T-helper 9 cell (primary cell): ENCODE data around the gene EPHA3.

Experiments
- DNase-seq: peaks from one replicate; pipeline ENCODE4 v3.0.0-alpha.2; 2020

The EPHA3 gene

DNA sequence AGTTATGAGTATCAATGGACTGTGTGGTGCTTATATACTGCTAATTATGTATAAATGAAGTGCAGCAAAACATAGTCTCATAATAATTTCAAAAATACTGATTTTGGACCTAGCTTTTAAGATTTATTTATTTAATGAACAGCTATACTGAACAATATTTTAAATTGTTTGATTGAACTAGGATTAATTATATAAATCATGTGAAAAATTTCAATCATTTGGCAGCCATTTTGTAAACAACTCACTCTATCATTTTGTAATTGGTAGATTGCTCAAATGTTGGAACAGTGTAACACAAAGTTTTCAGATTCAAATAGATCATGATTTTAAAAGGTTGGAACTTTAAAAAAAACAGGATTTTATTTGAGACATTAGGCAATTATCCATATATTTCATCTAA is 47.0 kb downstream of the EPHA3 start:
- DNase-seq, result no peak

- no peak for DNase-seq
Observed at GRCh38 chr3:89155811-89156210, 48.4 kb downstream of the EPHA3 start.

DNA sequence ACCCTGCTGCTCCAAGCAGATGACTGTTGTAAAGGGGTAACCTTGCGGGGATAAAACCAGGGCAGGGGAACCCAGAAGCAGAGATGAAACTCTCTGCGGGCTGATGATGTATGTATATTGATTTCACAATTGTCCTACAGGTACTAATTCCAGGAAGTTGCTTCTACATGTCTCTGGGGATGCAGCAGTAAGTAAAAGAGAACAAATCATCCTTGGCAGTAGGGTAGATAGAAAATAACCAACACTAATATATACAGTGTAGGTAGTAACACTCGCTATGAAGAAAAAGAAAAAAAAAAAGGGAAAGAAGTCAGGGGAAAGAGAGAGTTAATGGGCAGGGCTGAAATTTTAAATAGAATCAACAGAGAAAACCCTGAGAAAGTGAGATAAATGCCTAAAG is 50.2 kb downstream of the EPHA3 start:
- no peak for DNase-seq

GRCh38 chr3:89159605-89160004 is 52.2 kb downstream of the EPHA3 start:
- DNase-seq, result no peak

DNA sequence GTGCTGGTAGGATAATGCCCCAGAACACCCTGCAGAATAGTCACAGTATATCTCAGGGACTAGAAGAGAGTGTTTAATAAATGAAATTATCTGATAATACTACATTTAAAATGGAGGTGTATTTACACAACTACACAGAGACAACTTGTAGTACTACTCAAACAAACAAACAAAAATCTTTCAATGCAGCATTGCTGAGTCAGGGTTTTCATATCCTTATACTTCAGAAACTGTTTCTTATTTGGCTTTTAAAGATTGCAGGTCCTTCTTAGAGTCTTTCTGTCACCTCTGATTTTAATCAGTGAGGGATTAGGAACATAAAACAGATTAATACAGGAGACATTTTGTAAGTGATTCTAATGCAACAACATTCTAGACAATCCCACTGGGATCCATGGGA is 57.4 kb downstream of the EPHA3 start:
- DNase-seq, result no peak

GRCh38 chr3:89165636-89166263 is 58.3 kb downstream of the EPHA3 start:
- no peak for DNase-seq

DNA sequence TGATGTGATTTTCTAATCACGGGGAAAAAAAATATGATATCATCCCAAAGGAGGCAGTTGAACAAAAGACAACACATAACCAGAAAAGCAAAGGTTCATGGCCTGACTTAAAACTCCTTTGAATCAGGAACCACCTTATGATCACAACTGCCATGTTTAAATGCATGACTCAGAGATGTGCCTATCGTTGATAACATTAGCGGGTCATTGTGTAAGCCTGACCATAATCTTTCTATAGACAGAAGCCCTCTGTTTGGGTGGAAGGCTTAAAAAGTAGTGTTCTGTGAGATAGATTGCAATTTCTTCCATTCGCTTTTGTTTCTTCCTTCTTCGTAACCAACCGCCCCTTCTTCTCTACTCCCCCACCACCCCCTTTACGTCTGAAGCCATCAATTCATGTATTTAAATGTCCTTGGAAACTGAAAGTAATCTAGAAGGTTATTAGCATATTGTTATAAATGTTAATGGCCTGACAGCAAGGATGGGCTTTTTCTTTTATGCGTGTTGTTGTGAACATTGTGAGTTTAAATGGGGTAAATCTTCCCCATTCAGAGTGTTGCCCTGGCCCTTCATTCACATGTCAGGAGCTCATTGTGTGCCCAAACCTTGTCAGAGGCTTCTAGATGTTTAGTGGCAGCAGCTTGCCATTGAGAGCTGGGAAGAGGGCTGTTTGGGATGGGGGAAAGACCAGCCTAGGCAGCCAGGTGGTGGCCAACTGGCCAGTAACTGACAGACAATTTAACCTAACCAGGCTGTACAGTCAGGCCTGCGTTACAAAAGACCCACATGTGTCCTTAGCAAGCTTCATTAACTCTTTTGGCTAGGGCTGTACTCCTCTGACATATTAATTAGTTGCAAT is 64.5 kb downstream of the EPHA3 start:
- no peak for DNase-seq

- DNase-seq, result no peak
Observed at GRCh38 chr3:89173546-89173945, 66.1 kb downstream of the EPHA3 start.

GRCh38 chr3:89179355-89180001 is 72.1 kb downstream of the EPHA3 start:
- no peak for DNase-seq

GRCh38 chr3:89180334-89180733 is 72.9 kb downstream of the EPHA3 start:
- DNase-seq, result no peak

GRCh38 chr3:89182056-89182455 is 74.6 kb downstream of the EPHA3 start:
- no peak for DNase-seq

- no peak for DNase-seq
Observed at GRCh38 chr3:89184151-89184995, 77.0 kb downstream of the EPHA3 start.

GRCh38 chr3:89186456-89186855 is 79.0 kb downstream of the EPHA3 start:
- no peak for DNase-seq

GRCh38 chr3:89198591-89198990 is 91.2 kb downstream of the EPHA3 start:
- DNase-seq, result no peak

DNA sequence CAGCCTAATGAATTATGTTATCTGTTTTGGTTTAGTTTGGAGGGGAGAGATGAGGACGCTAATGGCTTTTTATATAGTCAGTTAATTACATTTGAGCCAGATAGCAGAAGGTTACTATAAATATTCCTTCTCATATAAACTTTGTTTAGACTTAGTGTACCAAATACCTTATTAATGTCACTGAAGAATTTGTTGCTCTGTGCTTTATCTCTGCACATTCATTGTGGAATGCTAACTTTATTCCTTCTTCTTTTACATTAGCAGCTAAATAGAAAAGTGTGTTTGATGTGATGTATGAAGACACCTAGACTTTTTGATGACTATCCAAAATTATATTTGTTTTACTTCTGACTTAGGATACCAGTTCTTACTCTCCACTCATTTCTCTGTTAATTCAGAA is 105.2 kb downstream of the EPHA3 start:
- DNase-seq, result no peak

DNA sequence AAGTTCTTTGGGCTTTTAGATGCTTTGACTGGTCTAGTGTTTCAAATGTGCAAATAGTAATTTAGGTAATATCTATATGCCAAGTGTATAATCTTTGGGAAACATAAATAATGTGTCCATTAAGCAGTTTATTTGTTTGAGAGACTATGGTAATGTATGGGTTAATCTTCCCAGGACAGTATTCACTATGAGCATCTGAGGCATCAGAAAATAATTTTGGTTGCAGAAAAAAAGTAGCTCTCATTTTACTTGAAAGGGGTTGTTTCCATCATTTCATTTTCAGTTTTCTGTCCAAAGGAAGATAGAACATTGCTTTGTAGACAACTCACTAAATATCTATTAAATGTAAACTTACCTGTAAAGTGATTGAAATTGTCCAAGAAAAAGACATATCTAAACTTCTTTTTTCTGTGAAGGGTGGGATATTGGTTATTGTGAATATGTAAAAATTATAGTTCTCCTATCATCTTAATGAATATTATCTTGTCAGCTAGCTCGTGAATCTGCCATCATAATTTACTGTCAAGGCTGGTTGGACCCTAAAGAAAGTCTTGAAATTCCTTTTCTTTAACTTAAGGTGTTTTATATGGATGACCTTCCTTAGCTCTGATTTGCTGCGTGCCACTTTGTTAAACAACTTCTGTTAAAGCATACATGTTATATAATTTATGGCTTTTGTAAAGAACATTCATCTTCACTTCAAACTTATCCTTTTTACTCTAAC is 108.8 kb downstream of the EPHA3 start:
- no peak for DNase-seq

DNA sequence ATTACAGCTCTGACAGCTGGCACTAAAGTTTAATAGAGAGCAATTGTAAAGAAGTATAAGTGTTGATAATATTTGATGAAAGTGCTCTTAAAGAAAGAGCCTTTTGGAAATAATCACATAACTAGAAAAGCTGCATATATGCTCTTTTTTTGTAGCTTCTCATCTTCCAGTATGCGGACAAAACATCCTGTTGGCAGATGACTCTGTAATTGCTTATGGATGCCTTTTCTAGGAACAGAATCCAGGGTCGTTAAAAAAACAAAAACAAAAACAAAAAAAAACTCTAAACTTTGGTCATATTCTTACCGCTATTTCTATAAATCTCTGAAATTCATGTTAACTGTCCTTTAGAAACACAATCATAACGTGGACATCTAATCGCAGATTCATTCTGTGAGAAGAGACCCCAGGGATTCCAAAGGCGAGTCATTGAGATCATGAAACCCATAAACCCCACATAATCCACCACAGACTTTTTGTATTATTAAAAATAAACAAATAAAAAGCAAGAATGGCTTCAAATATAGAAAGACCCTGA is 109.8 kb downstream of the EPHA3 start:
- no peak for DNase-seq

GRCh38 chr3:89221924-89222323 is 114.5 kb downstream of the EPHA3 start:
- no peak for DNase-seq

GRCh38 chr3:89223188-89223587 is 115.8 kb downstream of the EPHA3 start:
- DNase-seq, result no peak

DNA sequence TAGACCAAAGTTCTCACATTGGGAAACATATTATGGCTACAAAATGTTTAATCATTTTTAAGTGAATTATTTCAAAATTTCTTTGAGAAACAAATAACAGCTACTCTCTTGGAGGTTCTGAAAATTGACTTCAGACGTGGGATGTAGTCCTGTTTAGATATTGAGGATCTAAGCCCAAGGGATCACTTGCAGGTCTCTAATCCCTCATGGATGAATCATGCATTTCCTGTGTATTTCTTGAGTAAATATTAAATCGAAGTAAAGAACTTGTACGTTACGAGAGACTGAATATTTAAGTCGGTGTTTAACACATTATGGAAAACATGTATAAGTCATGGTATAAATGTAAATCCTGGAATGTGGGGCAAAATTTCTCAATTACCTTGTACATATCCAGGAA is 119.8 kb downstream of the EPHA3 start:
- no peak for DNase-seq

DNA sequence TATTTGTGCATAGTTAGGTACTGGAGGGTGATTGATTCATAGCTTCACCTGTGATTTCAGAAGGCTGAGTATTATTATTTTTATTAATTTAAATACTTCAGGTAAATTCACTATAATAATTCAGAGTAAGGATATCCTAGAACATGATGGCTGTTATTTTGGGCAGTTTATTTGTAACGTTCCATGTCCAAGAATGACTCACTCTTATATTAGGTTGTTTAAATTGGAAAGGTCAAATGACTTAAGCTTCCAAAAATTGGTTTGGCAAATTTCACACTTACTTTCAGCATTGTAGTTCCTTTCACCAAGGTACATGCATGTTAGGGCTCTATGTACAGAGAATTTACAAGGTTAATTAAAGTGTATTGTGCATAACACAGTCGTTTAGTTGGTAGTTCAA is 120.2 kb downstream of the EPHA3 start:
- DNase-seq, result no peak

DNA sequence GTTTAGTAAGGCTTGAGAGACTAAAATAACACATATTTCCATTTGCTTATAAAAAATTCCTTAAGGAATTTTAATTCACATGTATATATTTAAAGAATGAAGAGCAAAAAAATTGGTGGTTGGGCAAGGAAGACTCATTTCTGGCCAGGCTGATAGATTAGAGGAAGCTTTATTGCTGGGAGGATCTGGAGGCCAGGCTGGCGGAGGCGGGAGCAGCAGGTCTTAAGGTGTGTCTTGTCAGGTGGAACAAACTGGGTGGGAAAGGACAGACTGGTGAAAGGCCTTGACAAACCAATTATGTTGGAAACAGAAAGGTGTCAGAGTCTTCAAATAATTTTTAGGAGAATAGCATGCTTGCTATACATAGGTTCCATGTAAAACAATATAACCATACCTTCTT is 124.7 kb downstream of the EPHA3 start:
- DNase-seq, result no peak
